HG03575 (cell line): Measurements from ENCODE around the gene SLC17A9.

Experiments used
- ATAC-seq: cut with Tn5 transposase; IDR thresholded peaks from one replicate; pipeline ENCODE4 v1.9.1; 2021; ENCODE audit not compliant: unreplicated experiment, insufficient number of reproducible peaks, low FRiP score; ENCODE audit errors: extremely low read depth

Gene SLC17A9

GRCh38 chr20:62935968-62936585 is 16.4 kb upstream of the SLC17A9 start:
- no peak for ATAC-seq

- no peak for ATAC-seq
Measured at GRCh38 chr20:62937268-62938104, 15.0 kb upstream of the SLC17A9 start.

- no peak for ATAC-seq
Measured at GRCh38 chr20:62938105-62938888, 14.2 kb upstream of the SLC17A9 start, which contains the start of gene GID8. TSS of gene GID8 (plus strand) at chr20:62938147. CDS start at chr20:62941503, 3,356 bp downstream.

- no peak for ATAC-seq
Measured at GRCh38 chr20:62940875-62941274, 11.6 kb upstream of the SLC17A9 start.

GRCh38 chr20:62941792-62942191 is 10.7 kb upstream of the SLC17A9 start:
- no peak for ATAC-seq

GRCh38 chr20:62942456-62942855 is 10.1 kb upstream of the SLC17A9 start:
- ATAC-seq, result no peak

- no peak for ATAC-seq
Measured at GRCh38 chr20:62943396-62943795, 9.1 kb upstream of the SLC17A9 start.

GRCh38 chr20:62944184-62944583 is 8.3 kb upstream of the SLC17A9 start:
- no peak for ATAC-seq

GRCh38 chr20:62944746-62945145 is 7.8 kb upstream of the SLC17A9 start:
- no peak for ATAC-seq

- ATAC-seq, result no peak
Measured at GRCh38 chr20:62945771-62946339, 6.7 kb upstream of the SLC17A9 start.

GRCh38 chr20:62946918-62947317 is 5.6 kb upstream of the SLC17A9 start:
- ATAC-seq, result no peak

GRCh38 chr20:62947532-62948300 is 4.8 kb upstream of the SLC17A9 start:
- no peak for ATAC-seq

GRCh38 chr20:62949153-62949821 is 3.2 kb upstream of the SLC17A9 start:
- ATAC-seq, result no peak

- no peak for ATAC-seq
Measured at GRCh38 chr20:62949962-62950361, 2.5 kb upstream of the SLC17A9 start.

- no peak for ATAC-seq
Measured at GRCh38 chr20:62950741-62951140, 1.8 kb upstream of the SLC17A9 start.

- ATAC-seq, result no peak
Measured at GRCh38 chr20:62951143-62951895, 1.2 kb upstream of the SLC17A9 start.

GRCh38 chr20:62951896-62952372 is 575 bp upstream of the SLC17A9 start:
- ATAC-seq, result no peak
